Body of pancreas (tissue), 4 donors: ENCODE data around the gene LILRB4.

ENCODE experiments used
- CTCF ChIP-seq, 7 experiments: fragments of 450-650 bp in 4 of 7; fragments of 200-600 bp in 3 of 7; sonication (generic) in 3 of 7; IDR thresholded peaks; one replicate each; pipeline ENCODE4 v1.5.1; 2016 to 2019; ENCODE audit warnings: antibody characterized with exemption in 7 of 7
- POLR2A ChIP-seq, 3 donors: fragments of 450-650 bp; IDR thresholded peaks; one replicate each; pipeline ENCODE4 v1.6.1; 2016; ENCODE audit warnings: antibody characterized with exemption in 3 of 3, mild to moderate bottlenecking in 2 of 3

DNA sequence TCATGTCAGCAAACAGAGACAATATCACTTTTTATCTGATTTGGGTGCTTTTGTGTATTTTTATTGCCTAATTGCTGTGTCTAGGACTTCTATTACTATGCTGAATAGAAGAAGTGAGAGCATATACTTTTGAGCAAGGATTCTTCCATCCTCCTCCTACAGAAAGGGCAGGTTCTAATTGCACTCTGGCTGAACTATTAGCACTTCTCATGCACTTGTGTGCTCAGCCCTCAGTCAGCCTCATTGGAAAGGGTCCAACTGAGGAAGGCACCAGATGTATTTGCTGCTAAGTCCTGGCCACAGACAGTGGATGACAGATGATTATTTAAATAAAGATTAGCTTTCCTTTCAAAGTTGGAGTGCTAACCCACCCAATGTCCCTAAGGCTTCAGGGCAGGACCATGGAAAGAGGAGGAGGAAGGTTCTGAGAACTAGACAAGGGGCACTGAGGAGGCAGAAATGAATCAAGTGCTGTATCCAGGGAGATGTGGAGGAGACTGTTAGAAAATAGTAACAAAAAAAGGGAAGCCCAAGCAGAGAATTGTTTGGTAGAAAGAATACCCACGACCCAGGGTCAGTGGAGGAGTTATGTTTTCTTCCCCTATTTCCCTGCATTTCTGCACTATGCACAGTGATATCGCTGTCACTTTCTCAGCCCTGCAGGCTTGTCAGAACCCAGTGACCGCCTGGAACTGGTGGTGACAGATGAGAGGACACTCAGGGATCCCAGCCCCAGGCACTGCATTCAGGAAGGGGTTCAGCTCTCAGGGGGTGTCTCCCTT is 8.0 kb downstream of the LILRB4 start:
- no peak for TF ChIP-seq CTCF (IDR thresholded peaks at IDR 0.05)
- TF ChIP-seq POLR2A (IDR thresholded peaks at IDR 0.05) = no peak
